ENCODE results near the gene HSPA2. TPM values are rescaled to one million over a fixed set of nuclear protein-coding genes. Genes with fewer than 3 reads are reported as not detected.
A peak's percentile ranks its signal among the peaks of the same experiment; 100 is the strongest.

Gene HSPA2
- total and polyA plus RNA-seq, 8 donors = under 0.01 to 29.3 (median 15.4) TPM

DNA sequence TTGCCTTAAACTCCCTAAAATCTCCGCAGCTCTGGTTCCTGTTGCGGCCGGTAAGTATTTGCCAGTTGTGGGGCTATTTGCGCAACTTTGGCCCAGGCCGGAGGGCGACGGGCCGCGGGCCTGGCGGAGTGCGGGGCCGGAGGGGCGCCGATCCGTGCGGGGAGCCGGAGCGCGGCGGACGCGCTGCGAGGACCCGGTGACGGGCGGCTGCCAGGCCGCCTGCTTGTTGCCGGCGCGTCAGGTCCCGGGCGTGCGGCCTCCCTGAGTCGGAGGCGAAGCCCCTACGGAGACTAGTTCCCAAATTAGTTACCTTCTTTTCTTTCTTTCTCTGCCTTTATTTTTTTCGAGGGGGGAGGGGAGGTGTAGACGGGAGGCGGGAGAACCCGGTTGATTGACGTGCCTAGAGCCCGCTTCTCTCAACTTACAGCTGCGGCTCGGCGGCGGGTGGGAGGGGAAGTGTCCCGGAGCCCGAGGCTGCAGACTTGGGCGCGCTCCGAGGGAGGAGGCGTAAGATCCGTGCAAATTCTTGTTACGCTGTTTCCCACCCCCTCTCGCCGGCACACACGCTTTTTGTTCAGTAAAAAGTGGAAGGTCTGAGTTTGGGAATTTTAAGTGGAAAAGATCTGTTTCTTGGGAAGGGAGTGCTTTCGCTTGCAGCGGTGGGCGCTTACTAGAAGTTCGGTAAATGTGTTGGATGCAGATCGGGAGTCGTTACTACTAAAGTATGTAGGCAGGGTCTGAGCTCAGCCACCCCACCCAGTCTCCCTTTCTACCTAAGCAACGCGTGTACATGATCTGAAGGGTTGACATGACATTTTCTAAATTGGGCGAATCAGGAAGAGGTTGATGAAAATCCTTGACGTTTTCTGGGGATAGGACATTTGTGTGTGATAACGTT, 35.4 kb upstream of the HSPA2 start:
- Histone ChIP-seq H3K4me3 (peak overlapping the region; percentile 60 to 88 (median 72)), H3K27me3 (no peaks in the 10 kb centered on the region), H3K4me1 (peaks cover 47 to 77% (median 62%) of the 10 kb centered on the region in 4 donors), H3K9me3 (no peaks in the 10 kb centered on the region), H3K27ac (peak overlapping the region; percentile 93 to 100 (median 99)), H3K36me3 (no peaks in the 10 kb centered on the region)
- WGBS, 5 donors = 0 to 1% (median 1%) methylated on average over 47 to 68 of the region's 68 CpGs
- TF ChIP-seq EP300 (IDR thresholded peaks at IDR 0.05) (no peak), POLR2AphosphoS5 (IDR thresholded peaks at IDR 0.05) (peak in 2 of 3 donors; percentile 8 to 48), POLR2A (IDR thresholded peaks at IDR 0.05) (no peak)
- TF ChIP-seq, protein P1, sequence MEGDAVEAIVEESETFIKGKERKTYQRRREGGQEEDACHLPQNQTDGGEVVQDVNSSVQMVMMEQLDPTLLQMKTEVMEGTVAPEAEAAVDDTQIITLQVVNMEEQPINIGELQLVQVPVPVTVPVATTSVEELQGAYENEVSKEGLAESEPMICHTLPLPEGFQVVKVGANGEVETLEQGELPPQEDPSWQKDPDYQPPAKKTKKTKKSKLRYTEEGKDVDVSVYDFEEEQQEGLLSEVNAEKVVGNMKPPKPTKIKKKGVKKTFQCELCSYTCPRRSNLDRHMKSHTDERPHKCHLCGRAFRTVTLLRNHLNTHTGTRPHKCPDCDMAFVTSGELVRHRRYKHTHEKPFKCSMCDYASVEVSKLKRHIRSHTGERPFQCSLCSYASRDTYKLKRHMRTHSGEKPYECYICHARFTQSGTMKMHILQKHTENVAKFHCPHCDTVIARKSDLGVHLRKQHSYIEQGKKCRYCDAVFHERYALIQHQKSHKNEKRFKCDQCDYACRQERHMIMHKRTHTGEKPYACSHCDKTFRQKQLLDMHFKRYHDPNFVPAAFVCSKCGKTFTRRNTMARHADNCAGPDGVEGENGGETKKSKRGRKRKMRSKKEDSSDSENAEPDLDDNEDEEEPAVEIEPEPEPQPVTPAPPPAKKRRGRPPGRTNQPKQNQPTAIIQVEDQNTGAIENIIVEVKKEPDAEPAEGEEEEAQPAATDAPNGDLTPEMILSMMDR (IDR thresholded peaks at IDR 0.05) = no peak
- peak; percentile 90 to 96 for DNase-seq
- intact Hi-C loops (cut with DNase I; ENCODE audit: low total_unique reads) = no loop called here

DNA sequence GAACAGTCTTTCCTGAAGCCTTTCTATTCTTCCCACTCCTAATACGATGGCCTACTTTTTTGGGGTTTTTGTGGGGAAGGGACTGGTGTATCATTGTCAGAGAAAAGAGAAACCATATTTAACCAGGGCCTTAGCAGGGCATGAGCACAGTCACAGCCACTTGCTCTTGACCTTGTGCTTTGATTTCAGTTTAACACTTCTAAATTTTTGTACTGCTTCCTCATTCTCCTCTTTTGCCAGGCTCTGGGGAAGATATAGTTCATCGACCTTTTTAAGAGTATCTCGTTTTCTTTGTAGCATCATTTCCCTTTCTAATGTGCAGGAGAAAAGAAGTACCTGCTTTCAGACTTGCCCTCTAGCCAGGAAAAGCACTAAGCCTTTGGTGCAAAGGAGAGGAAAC, 33.8 kb upstream of the HSPA2 start:
- Histone ChIP-seq H3K9me3 (no peaks in the 10 kb centered on the region), H3K36me3 (no peaks in the 10 kb centered on the region), H3K4me1 (peaks cover 47 to 78% (median 63%) of the 10 kb centered on the region in 4 donors), H3K4me3 (peak overlapping the region; percentile 60 to 88 (median 72)), H3K27me3 (no peaks in the 10 kb centered on the region), H3K27ac (peak overlapping the region in 4 of 5 donors; percentile 93 to 100 (median 98))
- intact Hi-C loops (cut with DNase I; ENCODE audit: low total_unique reads) = no loop called here
- WGBS, 5 donors = 31 to 49% (median 36%) methylated on average over 3 of the region's 3 CpGs
- TF ChIP-seq, protein P1 (IDR thresholded peaks at IDR 0.05) = no peak
- TF ChIP-seq POLR2AphosphoS5 (IDR thresholded peaks at IDR 0.05) (no peak), EP300 (IDR thresholded peaks at IDR 0.05) (no peak), POLR2A (IDR thresholded peaks at IDR 0.05) (no peak)
- DNase-seq = no peak

DNA sequence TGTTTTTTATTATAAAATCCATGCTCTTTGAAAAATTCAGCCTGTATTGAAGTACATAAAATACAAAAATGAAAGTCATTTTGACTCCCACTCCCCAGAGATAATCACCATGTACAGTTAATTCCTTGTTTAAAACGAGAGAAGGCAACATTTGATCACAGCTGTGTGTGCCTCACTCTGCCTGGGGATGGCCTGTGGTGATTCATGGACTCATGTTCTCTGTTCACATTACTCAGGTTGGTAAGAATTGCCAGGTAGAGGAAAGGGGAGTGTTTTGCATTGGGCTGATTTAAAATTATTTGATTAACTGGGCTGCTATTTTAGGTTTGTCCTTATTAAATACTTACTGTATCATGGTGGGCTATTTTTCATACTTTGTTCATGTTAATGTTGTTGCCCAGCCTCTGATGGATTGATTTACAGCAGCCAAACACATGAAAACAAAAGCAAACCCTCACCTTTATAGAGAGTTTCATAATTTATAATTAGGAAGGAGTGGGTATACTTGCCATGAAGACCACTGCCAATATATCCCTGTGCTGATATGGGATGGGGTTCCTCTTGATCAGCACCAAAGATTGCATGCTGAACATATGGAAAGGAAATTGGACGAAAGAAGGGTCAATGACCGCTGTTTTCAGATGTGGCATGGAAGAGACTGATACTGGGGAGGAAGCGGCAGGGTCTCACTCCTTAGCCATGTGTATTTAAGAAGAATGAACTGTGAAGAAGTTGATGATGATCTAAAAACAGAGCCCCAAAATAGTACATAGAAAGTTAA, 33.0 kb upstream of the HSPA2 start:
- peak overlapping the region in 2 of 4 donors; percentile 69 to 75 for H3K4me3 ChIP-seq
- H3K36me3 ChIP-seq = no peaks in the 10 kb centered on the region
- 64 to 71% (median 66%) methylated on average over 4 of the region's 4 CpGs for WGBS, 5 donors
- H3K27ac ChIP-seq = peak overlapping the region in 3 of 5 donors; percentile 98 to 100 (median 99)
- peaks cover 39 to 78% (median 59%) of the 10 kb centered on the region in 4 donors for H3K4me1 ChIP-seq
- H3K27me3 ChIP-seq = no peaks in the 10 kb centered on the region
- DNase-seq = peak in 1 of 2 donors; percentile 20
- TF ChIP-seq POLR2A (IDR thresholded peaks at IDR 0.05) (no peak), POLR2AphosphoS5 (IDR thresholded peaks at IDR 0.05) (peak in 1 of 3 donors; percentile 13)
- TF ChIP-seq, protein P1 (IDR thresholded peaks at IDR 0.05) = no peak
- no peaks in the 10 kb centered on the region for H3K9me3 ChIP-seq
- intact Hi-C loops (cut with DNase I; ENCODE audit: low total_unique reads) = no loop called here

DNA sequence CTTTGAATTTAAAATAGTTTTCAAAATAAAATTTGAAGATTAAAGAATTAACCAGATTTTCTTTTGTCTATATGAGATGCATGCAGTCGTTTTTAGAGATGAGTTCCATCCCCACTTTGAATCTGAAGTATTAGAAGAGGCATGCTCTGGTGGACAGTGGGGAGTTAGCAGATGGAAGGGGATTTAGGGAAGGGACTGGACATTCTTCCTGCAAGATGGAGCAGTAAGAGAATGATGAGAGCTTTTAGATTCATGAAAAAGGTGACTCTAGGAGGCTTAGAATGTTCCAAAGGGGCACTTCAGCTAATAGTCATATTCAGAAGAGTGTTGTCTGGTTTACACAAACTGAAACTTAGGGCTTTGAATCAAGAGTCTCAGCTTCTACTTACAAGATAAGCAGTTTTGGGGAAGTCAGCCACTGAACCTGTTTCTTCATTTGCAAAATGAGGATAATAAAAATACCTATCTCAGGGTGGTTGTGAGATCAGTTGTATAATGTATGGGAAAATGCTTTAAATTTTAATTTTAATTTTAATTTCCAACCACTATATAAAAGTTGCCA, 32.2 kb upstream of the HSPA2 start:
- 35 to 51% (median 44%) methylated on average over 1 of the region's 1 CpG for WGBS, 5 donors
- H3K4me1 ChIP-seq = peaks cover 34 to 79% (median 56%) of the 10 kb centered on the region in 4 donors

More for the DNA sequence above, 32.2 kb upstream of the HSPA2 start:
- TF ChIP-seq EP300 (IDR thresholded peaks at IDR 0.05) = no peak
- no peak for TF ChIP-seq POLR2A (IDR thresholded peaks at IDR 0.05)
- TF ChIP-seq POLR2AphosphoS5 (IDR thresholded peaks at IDR 0.05) = no peak
- TF ChIP-seq, protein P1 (IDR thresholded peaks at IDR 0.05) = no peak
- intact Hi-C loops (cut with DNase I; ENCODE audit: low total_unique reads) = no loop called here
- no peak for DNase-seq
- peak overlapping the region in 1 of 5 donors; percentile 36 for H3K27ac ChIP-seq
- no peak overlapping the region for H3K4me3 ChIP-seq
- no peaks in the 10 kb centered on the region for H3K9me3 ChIP-seq
- H3K36me3 ChIP-seq = no peaks in the 10 kb centered on the region
- no peaks in the 10 kb centered on the region for H3K27me3 ChIP-seq

Measured in stomach (tissue), 9 donors.